ENCODE measurements around the gene ABHD16A.

Gene ABHD16A

DNA sequence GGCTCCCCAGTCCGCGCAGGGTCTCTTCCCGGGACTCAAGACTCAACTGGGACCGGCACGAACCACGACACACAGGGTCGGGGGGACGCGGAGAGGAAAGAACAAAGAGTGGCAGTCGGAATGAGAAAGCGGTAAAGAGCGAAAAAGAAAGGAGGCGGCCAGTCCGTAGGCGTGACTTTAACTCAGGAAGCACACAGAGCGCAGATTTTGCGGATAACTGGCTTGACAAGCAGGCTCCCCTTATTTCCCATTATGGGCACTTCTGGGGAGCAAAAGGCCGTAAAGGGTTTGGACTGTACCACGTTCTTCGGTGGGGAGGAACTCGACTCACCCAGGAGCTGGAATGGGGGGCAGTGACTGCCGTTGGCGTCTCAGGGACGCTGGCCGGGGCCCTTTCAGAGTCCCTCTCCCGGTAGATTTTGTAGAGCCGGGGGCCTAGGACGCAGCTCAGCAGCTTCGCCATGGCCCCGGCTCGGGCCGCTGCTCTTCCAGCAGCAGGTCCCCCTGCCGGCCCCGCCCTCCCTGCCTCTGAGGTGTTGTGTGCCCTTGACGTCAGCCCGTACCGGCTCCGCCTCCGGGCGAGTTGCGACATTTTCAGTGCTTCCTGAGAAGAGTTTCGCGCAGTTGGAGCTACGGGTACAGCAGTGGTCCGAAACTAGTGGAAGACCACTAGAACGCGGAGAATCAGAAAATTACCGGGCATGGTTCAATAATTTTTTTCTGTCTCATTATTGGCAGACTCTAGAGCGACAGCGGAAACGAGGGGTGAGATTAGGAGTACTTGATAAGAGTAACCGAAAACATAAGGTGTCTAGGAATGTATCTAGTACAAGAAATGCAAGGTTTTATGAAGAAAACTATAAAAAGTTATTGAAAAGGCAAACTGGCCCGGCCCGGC is at the start of gene ABHD16A:
ABHD16A (minus strand) TSS at position 506 of the 898 bp plus-strand sequence; CDS start at position 463, 43 bp downstream.
- peak; percentile 94 to 96 for DNase-seq (ENCODE audit: low read depth in 2 of 2)

DNA sequence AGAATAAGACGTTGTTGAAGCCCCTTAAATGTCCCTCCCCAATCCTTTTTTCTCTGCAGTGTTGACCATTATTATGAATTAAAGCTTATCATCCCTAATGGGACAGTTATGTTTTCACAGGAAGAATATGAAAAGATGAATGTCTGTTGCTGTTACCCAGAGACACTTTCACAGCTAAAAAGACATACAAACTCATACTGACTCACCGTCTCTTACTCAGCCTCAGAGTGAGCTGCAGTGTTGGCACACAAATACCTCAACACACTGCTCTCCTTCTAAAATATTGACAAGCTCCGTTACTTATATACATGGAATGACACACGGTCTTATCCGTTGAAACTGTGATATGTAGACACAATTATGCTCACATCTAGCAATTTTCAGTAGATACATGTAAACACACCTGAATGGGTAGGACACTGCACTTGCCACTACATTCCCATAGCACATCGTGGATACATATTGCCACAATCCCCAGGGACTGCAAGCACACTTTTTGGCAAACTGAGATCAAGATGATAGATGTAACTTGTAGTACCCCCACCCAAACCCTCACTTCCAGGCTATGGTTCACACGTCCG is 49.7 kb upstream of the ABHD16A start:
- DNase-seq (ENCODE audit: low read depth in 2 of 2) = no peak

DNA sequence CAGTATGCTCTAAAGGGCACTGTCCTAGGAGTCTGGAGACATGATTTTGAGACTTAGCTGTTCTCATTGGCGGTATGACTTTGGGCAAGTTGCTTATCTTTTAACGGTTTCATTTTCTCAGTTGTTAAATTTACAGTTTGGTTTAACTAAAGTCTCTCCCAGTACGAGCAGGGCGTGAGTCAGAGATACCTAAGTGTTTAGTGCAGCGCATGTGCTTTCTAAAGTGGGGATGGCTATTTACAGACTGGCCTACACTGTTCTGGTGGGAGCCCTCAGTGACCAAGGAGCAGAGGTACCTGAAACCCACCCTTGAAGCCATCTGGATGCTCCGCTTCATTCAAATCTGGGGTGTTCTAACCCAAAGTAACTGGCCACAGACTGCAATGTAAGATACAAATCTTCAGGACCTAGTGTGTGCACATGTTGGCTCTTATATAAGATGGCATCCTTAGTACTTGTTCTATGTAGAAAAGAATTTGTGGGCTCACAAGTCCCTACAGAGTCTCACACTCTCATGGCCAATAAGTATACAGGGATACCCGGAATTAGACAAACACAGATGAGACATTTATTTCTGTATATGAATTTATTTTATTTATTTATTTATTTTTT is 47.4 kb upstream of the ABHD16A start:
- no peak for DNase-seq (ENCODE audit: low read depth in 2 of 2)

DNA sequence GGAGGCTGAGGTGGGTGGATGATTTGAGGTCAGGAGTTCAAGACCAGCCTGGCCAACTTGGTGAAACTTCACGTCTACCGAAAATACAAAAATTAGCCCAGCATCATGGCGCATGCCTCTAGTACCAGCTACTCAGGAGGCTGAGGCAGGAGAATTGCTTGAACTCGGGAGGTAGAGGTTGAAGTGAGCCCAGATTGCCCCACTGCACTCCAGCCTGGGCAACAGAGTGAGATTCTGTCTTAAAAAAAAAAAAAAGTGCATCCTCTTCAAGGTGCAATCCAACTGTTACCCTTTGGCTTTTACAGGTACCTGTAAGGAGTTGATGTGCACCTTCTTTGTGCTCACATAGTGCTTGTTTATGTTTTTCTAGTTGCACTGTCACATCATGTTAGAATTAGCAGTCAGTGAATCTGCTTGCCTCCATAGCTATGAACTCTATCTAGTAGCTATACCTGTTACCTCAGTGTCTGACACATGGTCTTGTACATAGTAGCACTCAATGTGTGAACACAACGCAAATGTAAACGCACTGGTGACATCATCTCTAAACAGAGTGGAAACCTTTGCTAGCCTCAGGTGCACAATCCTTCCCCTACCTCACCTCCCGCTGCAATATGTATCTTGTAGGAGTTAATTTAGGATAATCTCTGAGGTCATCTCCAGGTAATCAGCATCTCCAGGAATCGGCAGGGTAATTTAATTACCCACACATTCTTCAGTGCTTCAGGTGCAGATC is 46.3 kb upstream of the ABHD16A start:
- DNase-seq (ENCODE audit: low read depth in 2 of 2) = no peak

DNA sequence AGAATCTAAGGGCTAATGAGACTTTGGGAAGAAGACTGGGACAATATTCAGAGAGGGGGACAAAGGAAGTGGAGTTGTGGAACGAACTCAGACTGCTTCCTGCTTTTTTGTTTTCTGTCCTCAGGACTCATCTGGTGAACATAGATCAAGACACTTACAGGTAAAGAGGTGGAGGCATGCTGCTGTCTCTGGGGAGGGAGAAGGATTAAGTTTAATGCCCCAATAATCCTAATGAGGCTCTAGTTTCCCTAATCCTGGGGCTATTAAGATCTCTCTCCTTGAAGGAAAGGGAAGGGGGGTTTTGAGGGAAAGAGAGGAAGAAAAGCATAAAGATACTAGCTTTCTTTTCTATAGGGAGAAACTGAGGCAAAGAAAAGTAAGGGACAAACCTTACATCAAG is 41.3 kb upstream of the ABHD16A start:
- no peak for DNase-seq (ENCODE audit: low read depth in 2 of 2)

DNA sequence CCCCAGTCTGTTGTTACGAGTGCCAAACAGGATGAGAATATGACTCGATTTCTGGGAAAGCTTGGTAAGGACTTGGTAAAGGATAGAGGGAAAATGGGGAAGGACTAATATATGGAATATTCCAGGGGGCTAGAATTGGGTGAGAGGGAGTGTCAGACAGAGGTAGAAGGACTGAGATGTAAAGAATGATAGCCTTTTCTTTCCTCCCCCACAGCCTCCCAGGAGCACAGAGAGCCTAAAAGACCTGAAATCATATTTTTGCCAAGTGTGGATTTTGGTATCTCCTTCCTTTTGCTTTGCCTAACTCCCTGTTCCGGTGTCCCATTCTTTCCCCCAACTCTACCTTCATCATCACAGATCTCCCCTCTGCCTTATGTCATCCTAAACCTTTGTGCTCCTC is 39.8 kb upstream of the ABHD16A start:
- no peak for DNase-seq (ENCODE audit: low read depth in 2 of 2)

DNA sequence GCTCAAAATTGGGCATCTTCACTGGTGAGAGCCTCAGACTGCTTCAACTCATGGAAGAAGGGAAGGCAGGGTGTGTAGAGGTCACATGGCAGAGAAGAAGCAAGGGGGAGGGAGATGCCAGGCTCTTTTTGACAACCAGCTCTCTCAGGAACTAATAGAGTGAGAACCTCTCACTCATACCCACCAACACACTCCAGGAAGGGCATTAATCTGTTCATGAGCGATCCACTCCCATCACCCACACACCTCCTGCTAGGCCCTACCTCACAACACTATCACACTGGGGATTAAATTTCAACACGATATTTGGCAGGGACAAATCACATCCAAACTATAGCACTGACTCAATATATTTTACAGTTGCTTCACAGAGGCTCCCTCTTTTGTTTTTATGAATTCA is 38.7 kb upstream of the ABHD16A start:
- DNase-seq (ENCODE audit: low read depth in 2 of 2) = no peak

DNA sequence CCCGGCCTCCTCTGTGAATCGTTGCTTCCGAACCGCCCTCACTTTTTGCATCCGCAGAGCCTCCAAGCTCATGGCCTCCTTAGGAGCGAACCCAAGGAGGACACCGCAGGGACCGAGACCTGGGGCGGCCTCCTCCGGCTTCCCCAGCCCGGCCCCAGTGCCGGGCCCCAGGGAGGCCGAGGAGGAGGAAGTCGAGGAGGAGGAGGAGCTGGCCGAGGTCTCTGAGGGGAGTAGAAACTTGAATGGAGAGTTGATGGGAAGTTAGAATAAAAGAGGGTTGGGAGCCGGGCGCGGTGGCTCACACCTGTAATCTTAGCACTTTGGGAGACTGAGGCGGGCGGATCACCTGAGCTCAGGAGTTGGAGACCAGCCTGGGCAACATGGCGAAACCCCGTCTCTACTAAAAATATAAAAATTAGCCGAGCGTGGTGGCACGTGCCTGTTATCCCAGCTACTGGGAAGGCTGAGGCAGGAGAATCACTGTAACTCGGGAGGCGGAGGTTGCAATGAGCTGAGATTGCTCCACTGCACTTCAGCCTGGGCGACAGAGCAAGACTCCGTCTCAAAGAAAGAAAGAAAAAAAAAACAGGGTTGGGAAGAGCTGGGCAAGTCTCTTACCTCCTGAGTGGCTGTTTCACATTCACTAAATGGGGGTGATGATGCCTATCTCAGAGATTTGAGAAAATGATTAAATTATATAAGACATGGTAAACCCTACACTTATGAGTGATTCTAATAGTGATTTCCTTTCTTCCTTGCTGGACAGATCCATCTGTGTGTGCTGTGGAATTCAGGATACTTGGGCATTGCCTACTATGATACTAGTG is 37.5 kb upstream of the ABHD16A start:
- DNase-seq (ENCODE audit: low read depth in 2 of 2) = no peak

DNA sequence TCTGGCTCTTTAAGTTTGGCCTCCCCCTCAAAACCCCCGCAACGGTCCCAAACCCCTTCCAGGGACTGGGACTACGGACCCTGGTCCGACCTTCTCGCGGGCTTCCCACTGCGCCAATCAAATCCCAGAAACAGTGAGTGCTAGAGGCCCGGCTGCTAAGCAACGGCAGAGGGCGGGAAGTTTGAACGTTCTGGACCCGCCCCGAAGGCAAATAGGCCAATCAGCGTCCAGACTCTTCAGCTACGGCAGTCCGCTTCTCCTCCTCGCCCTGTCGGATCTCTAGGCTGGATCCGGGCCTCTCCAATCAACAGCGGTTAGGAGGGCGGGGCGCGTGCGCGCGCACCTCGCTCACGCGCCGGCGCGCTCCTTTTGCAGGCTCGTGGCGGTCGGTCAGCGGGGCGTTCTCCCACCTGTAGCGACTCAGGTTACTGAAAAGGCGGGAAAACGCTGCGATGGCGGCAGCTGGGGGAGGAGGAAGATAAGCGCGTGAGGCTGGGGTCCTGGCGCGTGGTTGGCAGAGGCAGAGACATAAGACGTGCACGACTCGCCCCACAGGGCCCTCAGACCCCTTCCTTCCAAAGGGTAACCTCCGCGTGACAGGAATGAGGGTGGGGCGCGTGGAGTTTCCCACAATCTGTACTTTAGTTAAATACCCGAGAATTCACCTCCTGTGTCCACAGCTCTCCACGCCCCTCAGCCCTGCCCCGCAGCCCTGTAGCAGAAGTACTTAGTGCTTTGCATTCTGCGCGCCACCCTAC is 36.7 kb upstream of the ABHD16A start, which contains the start of gene MSH5:
MSH5 (plus strand) TSS at position 367 of the 758 bp plus-strand sequence. CDS start 462 bp downstream, outside the sequence.
- peak; percentile 91 to 97 for DNase-seq (ENCODE audit: low read depth in 2 of 2)

DNA sequence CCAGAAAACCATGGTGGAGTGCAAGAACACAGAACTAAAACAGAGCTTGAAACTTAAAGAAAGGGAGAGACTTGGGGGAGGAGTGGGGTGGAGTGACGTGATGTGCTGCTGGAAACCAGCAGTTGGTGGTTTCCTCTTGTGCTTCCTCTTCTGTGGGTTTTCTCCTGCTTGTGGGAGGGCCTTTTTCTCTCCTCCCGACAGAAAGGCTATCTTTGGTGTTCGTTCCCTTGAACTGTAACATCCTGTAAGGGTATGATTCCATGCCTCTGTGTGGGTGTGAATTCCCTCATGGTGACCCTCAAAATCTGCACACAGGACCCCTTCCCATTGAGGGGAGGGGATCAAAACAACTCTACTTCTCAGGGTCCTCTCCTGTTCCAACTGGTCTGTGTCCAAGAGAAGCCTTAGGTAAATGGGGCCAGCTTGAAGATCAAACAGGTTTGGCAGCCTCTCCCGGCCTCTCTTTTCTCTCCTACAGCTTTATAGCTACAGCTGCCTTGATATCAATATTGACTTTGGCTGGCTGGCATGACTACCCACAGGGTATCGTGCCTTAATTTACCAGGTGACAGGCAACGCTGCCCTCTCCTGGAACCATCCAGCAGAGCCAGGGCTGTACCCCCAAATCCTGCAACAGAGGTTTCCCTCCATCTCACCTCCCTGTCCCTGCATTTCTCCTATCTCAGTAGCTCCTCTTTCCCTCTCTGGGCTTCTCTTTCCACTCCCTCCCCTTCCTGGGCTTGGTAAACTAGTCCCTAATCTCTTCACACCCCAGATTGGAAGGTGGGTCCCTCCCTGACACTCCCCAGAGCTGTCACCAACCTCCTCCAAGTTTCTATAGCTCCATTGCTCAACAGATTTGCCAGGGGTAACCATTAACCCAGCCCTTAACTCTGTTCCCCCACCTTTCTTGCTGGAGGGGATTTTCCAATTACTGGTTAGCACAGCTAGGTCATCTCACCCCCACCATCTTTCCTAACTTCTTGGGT is 35.2 kb upstream of the ABHD16A start:
- peak; percentile 38 to 52 for DNase-seq (ENCODE audit: low read depth in 2 of 2)

DNA sequence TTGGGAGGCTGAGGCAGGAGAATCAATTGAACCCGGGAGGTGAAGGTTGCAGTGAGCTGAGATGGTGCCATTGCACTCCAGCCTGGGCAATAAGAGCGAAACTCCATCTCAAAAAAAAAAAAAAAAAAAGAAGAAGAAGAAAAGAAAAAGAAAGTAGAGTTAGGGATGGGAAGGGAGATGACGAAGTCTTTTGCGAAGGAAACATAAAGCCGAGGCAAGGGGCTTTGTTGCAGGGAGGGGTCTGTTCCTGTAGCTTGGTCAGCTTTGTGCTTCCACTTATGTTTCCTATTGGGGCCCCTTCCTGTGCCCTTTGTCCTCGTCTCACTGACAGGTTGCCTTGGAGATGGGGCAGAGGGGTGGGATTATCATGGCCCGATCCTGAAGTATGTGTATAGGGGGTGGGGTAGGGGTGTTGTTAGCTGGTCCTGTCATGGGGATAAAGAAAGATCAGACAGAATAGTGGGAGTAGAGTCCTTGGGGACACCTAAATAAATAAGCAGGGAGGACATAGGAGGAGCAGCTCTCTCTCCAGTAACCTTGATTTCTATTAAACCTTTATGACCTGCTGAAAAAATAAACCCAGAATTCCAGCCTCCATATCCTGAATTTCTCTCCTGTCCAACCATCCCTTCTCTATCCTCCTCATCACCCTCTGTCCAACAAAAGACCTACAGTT is 34.3 kb upstream of the ABHD16A start:
- DNase-seq (ENCODE audit: low read depth in 2 of 2) = no peak

DNA sequence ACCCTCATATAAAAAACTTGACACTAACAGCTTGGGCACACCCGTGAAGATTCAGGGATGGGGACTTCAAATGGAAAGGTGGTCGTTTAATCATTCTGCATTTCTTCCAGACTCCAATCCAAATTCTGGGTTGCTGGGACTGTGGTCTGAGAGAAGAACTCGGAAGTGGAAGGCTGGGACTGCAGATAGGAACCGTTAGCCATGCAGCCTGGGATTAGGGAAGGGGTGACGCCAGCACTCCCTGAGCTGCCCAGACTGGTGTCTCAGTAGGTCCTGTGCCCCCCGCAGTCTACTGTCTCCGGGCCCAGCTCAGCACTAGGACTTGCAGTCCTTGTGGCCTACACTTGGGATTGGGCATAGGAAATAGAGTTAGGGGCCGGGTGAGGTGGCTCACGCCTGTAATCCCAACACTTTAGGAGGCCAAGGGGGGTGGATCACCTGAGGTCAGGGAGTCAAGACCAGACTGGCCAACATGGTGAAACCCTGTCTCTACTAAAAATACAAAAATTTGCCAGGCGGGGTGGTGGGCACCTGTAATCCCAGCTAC is 33.7 kb upstream of the ABHD16A start:
- DNase-seq (ENCODE audit: low read depth in 2 of 2) = no peak

DNA sequence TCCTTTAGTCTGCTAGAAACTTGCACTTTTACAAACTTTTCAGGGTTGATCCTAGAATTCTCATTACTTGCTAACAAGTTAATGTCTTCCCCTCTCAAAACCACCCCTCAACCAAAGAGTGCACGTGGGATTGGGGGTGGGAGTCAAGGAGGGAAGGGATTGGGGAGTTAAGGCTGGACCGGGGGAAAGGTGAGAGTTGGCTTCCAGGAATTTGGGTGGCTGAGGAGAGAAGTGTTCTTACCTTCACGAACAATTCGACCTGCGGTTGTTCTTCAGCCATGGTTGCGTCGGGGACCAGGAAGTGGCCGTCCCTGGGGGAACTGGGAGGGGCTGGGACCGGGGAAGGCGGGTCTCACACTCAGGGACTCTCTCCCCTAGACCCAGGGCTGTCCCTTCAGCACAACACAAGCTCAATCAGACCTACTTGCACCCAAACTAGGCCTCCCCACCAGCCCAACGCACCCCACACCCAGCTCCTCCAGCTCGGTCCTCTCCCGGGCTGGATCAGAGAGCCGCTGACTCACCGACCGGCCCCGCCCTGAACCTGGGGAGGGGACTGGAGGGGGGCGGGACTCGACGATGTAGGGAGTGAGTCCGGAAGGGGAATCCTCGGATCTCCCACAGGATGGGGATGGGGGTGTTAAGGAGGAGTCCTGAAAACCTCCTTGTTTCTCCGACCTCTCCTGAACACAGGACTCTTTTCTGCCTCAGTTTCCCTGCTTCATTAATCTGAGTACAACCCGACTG is 33.1 kb upstream of the ABHD16A start, which contains the start of gene CLIC1:
CLIC1 (minus strand) TSS at position 510 of the 747 bp plus-strand sequence; CDS start at position 280, 230 bp downstream.
- DNase-seq (ENCODE audit: low read depth in 2 of 2) = peak; percentile 75 to 78

DNA sequence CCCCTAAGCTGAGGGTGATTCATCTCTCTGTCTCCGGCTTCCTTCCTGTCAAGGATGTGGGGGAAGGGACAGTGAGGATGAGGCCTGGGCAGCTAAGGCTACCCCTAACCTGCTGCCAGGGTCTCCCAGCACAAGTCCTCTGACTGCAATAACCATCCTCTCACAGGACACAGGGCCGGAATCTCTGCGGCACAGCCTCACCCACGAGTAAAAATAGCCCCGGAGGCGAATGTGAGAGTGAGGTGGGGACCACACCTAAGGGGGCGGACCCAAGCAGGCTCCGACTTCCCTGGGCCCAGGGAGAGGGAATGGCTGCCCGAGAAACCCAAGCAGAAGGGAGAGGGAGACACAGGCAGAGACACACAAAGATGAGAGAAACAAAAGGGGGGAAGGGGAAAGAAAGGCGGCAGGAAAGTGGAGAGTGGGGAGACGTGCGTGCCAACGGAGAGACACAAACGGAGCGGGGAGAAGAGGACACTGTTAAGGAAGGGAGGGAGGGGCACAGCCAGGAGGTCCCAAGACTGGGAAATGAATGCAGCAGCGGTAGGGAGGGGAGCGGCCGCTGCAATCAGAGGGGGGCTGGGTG is 31.8 kb upstream of the ABHD16A start:
- DNase-seq (ENCODE audit: low read depth in 2 of 2) = peak in 1 of 2 donors; percentile 41

DNA sequence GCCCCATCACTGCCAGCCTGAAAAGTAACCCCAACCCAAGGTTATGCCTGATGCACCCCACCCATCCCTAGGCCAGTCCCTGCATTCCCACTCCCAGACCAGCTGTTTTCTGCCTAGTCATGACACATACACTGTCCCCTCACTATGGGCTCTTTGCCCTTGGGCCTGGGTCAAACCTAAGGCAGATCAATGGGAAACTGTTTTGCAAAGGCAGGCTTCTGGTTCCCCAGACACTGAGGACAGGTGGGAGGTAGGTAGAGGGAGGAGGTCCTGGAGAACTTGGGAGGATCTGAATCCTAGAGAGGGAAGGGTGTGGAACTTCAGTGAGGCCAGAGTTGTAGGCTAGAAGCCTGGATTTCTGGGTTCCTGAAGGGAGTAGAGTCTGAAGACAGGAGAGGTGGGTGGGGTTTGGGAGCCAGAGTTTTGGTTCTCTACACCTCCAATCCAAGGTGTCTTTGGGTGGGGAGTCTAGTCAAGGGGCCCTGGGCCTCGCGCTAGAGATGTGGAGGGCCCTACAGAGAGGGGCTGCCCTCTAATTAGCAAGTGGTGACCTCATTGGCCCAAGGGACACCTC is 31.2 kb upstream of the ABHD16A start:
- DNase-seq (ENCODE audit: low read depth in 2 of 2) = no peak

DNA sequence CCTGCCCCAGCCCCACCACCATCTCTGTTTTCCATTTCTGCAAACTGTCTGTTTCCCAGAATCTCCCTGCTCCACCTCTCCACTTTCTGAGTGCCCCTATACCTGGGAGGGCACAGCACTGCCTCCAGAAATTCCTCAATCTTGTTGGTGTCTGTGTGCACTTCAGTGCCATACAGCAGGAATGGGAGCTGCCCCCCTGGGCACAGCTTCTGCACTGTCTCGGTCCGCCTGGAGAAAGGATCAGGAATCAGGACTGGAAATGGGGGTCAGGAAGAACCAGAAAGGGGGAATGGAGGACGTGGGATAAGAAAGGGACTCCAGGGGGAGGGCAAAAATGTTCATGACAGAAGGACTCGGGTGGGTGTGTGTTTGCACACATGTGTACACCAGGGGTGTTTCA is 30.6 kb upstream of the ABHD16A start:
- no peak for DNase-seq (ENCODE audit: low read depth in 2 of 2)

DNA sequence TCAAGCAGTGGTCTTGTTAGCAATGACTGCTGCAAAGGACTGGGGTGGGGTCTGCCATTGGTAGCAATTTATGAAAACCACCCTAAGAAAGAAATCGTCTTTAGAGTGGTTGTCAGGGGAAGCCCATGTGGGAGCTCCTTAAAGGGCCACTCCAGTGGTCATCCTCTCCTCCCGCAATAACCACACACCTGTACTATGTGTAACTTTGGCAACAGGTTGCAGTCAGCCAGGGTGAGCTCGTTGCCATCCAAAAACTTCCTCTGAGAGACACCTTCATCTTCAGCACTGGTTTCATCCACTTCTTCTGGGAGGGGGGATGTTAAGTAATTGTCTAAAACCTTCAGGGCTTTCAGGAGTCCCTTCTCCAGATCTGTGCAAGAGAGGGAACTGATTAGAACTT is 28.9 kb upstream of the ABHD16A start:
- no peak for DNase-seq (ENCODE audit: low read depth in 2 of 2)
